Omental fat pad (tissue), 4 donors: ENCODE results near the gene SATB2. TPM values are rescaled to one million over a fixed set of nuclear protein-coding genes. Genes with fewer than 3 reads are reported as not detected.

Experiments used
- ATAC-seq: fragments of 150-250 bp; one replicate; pipeline ENCODE4 v1.9.1; 2016; ENCODE audit warnings: mild to moderate bottlenecking, moderate library complexity; ENCODE audit not compliant: low FRiP score
- DNase-seq: peaks from one replicate; pipeline ENCODE4 v3.0.0-alpha.2; 2019; ENCODE audit warnings: low spot score
- CTCF ChIP-seq, 3 donors: fragments of 450-650 bp; IDR thresholded peaks; one replicate each; pipeline ENCODE4 v1.5.1; 2016 to 2017; ENCODE audit warnings: antibody characterized with exemption in 3 of 3, mild to moderate bottlenecking in 3 of 3, moderate library complexity in 2 of 3
- total RNA-seq, 4 donors: library from RNA; depleted of rRNA; stranded (reverse); fragments of >200 nt; gene quantifications; one replicate each; pipeline ENCODE4 v1.1.0, GENCODE V29; 2016

Gene SATB2
- total RNA-seq, 4 donors from 2014 or later = 1.7 to 4.1 (median 2.7) TPM

- ATAC-seq (no peak), DNase-seq (no peak)
- no peak for TF ChIP-seq CTCF (IDR thresholded peaks at IDR 0.05)
Observed at GRCh38 chr2:199449455-199449854, 8.3 kb downstream of the SATB2 start.

- no peak for ATAC-seq
- TF ChIP-seq CTCF (IDR thresholded peaks at IDR 0.05) = no peak
- no peak for DNase-seq
Observed at GRCh38 chr2:199446996-199447576, 10.7 kb downstream of the SATB2 start.

GRCh38 chr2:199444749-199445148, 13.0 kb downstream of the SATB2 start:
- DNase-seq = no peak
- ATAC-seq = no peak
- TF ChIP-seq CTCF (IDR thresholded peaks at IDR 0.05) = no peak

GRCh38 chr2:199443589-199444130, 14.1 kb downstream of the SATB2 start:
- DNase-seq (no peak), ATAC-seq (no peak)
- TF ChIP-seq CTCF (IDR thresholded peaks at IDR 0.05) = no peak

GRCh38 chr2:199442173-199442572, 15.6 kb downstream of the SATB2 start:
- no peak for ATAC-seq
- no peak for TF ChIP-seq CTCF (IDR thresholded peaks at IDR 0.05)

GRCh38 chr2:199441759-199442158, 16.0 kb downstream of the SATB2 start:
- no peak for DNase-seq
- ATAC-seq = no peak
- no peak for TF ChIP-seq CTCF (IDR thresholded peaks at IDR 0.05)

More at GRCh38 chr2:199442173-199442572, 15.6 kb downstream of the SATB2 start:
- DNase-seq = no peak

GRCh38 chr2:199440118-199440517, 17.6 kb downstream of the SATB2 start:
- no peak for TF ChIP-seq CTCF (IDR thresholded peaks at IDR 0.05)
- no peak for DNase-seq
- ATAC-seq = no peak
